Stimulated activated CD8-positive, alpha-beta memory T cell treated with anti-CD3 and anti-CD28 coated beads, Interleukin-12 subunit alpha, Interleukin-12 subunit beta, amount 100 ng/mL, for 1 hour (primary cell): ENCODE data around the gene LARGE1.

Experiments used
- DNase-seq: peaks from one replicate; pipeline ENCODE4 v3.0.0-alpha.2; 2020; ENCODE audit warnings: low read depth

The LARGE1 gene

DNA sequence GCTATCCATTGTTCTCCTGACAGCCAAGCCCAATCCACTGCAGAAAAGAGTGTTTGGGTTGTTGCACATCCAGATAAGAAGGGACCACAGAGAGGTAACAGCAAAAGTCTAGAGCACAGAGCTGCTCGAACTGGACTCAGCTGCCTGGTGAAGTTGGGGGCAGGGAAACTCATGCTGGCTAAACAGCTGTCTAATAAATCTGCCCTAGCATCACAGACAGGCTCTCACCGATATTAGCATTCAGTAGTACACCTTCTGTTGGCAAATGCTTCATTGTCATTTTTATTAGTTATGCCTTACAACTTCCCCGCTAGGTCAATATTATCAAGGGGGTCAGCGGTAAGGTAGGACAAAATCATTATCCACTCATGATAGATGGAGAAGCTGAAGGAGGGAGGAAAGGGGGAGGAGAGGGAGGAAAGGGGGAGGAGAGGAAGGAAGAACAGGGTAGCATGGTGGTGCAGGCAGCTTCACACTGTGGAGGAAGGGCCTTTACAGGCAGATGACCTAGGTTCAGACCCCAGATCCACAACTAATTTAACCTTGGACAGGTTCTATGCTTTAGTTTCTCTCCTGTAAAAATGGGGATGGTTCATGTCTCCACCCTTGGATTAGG is 102.7 kb downstream of the LARGE1 start:
- no peak for DNase-seq

DNA sequence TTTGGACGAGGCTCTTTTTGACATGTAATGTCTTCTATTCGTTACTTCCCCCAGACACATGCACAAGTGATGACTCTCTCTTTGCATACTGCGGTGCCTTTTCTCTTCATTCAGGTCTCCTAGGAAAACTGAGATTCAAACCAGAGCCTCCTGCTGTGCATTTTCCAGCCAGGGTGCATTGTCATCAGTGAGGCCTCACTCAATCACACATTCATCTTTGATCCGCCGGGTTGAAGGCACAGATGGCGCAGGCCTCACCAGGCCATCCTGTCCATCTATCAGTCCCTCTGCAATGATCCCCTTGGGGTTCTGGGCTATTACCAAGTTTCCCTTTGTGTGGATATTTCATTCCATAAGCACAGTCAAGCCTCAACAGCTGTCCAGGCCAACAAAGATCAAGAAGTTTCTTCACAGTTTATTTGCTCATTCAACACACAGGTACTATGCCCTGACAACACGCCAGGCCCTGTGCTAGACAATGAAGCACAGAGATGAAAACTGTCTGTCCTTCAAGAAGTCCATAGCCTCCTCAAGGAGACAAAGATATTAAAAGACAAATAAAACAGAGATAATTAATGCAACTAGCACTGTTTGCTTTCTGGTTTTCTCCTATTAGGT is 107.8 kb downstream of the LARGE1 start:
- no peak for DNase-seq

DNA sequence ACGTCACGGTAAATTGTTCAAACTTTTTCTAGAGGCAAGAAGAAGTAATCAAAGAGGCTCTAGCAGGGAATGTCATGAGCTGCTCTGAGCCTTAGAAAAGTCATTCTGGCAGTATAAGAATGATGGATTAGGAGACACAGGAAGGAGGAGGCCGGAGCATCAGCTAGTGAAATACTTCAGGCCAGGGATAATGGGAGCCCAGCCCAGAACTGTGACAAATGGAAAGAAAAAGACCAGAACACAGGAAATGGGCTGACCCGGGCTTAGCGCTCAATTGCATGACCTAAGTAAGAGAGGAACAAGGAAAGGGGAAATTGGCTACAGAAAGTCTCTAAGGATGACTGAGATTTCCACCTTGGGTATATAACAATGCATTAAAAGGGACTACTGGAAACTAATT is 108.6 kb downstream of the LARGE1 start:
- no peak for DNase-seq

DNA sequence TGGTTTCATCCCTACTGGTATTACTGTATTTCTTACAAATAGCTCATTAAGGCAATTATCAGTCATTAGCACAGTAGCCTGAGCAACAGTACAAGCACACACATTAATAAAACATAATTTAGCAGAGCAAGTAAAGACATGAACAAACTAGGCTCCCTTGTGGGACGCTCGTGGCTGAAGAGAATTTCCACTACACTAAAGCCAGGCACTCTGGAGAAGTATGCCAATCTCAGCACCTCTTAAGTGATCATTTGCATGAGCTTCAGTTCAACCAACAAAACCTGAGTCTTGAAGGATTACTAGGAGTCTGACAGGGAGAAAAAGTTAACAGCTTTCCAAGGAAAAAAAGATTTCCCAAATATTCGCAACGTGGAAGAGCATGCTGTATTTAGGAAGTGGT is 109.1 kb downstream of the LARGE1 start:
- no peak for DNase-seq

DNA sequence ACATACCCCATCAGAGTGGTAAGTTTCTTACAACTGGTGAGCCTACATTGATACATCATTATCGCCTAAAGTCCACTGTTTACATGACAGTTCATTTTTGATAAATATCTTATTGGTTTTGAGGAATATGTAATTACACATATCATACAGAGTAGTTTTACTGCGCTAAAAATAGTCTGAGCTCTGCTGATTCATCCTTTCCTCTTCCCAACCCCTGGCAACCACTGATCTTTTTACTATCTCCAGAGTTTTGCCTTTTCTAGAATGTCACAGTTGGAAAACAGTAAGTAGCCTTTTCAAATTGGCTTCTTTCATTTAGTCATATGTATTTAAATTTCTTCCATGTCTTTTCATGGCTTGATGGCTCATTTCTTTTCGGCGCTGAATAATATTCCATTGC is 112.8 kb downstream of the LARGE1 start:
- no peak for DNase-seq

DNA sequence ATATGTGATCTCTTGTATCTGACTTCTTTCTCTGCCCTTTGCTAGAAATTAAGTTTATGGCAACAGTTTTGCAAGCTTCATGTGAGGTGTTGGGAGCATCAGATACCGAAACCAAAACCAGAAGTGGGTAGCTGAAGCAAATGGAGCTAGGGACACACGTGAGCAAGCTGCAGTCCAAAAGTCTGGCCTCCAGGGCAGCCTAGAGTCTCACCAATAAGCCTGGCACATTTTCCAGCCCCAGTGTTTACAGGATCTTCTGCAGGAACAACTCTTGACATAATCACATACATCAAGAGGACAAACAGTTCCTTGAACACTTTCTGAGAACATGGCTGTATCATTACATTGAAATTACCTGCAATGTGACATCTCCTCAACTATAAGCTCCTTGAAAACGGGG is 114.1 kb downstream of the LARGE1 start:
- no peak for DNase-seq

DNA sequence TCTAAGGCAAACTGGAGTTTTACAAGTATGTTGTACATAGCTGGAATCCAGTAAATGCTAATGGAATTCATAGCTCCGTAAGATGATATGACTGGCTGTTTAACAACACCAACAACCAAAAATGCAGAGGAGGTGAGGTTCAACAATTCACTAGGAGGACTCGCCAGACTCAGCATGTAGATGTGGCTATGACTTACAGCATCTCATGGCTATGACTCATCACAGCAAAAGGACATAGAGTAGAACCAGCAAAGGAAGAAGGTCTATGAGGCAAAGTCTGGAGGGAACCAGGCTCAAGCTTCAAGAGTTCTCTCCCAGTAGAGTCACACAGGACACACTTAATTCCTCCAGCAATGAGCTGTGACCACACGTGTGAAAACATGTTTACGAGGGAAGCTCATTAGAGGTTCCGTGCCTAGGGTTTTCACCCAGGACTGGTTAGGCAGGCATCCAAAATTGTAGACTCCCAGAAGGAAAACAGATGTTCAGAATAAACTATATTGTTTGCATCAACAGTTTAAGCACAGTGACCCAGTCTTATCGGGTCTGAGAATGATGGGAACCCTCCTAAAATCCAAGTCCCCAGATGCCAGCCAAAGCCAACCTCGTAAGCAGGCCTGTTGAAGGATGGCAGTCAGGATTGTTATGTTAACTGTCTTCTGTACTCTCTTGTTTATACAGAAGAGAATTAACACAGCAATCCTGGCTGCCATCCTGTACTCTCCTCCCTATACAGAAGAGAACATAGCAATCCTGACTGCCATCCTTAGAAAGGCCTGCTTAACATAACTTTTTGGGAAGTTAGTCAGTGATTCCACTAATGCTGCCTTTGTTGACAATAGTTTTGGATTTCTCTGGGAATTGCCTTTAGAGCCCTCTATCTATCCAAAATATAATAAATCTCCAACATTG is 116.6 kb downstream of the LARGE1 start:
- DNase-seq, result no peak

DNA sequence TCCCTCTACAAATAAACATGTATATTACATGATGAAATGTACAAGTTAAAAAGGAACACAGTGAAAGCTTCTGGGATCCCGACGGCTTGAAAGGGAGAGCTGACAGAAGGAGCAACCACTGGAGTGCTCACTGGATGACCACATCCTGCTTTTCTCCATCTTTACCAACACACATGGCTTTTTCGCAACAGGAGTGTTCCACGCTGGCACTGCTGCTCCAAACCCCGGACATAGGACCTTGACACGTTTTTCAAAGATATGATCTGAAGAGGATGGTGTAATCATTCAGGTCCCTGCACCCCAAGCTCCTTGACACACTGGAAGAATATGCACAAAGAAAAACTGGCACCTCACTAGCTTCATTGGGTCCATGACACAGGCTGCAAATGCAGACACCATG is 121.9 kb downstream of the LARGE1 start:
- DNase-seq, result no peak

DNA sequence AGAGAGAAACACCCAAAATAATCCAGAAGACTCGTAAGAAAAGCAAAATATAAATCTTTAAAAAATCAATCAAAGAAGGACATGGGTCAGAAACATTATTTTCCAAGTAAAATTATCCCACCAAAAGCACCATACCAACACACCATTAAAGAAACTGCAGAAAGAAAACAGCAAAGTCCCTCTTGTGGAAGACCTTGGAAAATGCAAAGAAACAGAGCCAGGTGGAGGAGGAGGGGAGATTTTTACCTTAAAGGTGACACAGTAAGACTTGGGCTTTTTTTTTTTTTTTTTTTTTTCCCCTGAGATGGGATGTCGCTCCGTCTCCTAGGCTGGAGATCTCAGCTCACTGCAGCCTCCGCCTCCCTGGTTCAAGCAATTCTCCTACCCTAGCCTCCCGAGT is 123.8 kb downstream of the LARGE1 start:
- no peak for DNase-seq

DNA sequence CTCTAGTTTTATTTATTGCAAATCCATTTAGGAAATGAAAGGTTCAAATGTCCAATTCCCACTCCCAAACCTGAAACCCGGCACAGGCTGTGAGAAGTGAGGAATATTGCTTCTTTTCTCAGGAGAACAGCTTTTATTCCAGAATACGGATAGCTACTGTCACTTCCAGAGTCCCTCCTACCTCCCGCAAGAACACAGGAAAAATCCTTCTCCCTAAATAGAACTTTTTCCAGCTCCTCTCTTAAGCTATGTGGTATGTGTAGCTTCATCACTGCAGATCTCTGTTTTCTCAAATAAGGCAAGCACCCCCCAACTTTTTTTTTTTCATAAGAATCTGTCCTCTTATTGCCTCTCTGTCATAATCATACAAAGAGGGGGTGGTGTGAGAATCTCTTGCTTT is 126.8 kb downstream of the LARGE1 start:
- no peak for DNase-seq

DNA sequence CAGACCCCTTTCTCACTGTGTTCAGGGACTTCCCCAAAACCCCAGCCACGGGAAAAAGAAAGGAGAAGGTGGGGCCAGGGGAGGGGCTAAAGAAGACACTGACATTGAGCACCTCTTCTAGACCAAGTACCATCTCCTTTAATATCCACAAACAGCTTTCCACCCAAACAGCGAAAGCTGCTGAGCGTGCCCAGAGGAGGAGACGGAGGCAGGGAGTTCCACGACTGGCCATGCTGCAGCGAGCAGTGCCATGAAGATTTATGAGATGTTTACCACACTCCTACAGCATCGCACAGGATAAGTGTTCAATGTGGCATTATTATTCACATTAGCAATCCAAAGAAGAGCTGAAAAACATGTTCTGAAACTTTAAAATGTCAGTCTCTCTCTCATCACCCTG is 127.4 kb downstream of the LARGE1 start:
- DNase-seq, result no peak

DNA sequence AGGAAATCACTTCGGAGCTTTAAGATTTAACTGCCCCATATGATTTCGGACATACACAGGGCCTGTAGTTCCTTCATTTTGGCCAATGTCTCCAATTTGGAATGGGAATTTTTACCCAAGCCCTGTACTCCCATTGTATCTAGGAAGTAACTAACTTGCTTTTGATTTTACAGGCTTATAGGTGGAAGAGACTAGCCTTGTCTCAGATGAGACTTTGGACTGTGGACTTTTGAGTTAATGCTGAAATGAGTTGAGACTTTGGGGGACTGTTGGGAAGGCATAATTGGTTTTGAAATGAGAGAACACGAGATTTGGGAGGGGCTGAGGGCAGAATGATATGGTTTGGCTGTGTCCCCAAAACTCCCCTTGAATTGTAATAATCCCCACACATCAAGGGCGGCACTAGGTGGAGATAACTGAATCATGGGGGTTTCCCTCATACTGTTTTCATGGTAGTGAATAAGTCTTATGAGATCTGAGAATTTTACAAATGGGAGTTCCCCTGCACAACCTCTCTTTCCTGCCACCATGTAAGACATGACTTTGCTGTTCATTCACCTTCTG is 130.5 kb downstream of the LARGE1 start:
- no peak for DNase-seq

DNA sequence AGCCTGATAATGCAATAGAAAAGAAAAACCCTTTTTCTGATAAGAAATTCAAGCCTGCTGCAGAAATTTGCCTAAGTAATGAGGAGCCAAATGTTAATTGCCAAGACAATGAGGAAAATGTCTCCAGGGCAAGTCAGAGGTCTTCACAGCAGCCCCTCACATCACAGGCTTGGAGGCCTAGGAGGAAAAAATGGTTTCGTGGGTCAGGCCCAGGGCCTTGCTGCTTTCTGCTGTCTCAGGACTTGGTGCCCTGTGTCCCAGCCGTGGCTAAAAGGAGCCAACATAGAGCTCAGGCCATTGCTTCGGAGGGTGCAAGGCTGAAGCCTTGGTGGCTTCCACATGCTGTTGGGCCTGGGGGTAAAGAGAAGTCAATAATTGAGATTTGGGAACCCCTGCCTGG is 131.3 kb downstream of the LARGE1 start:
- DNase-seq, result no peak

DNA sequence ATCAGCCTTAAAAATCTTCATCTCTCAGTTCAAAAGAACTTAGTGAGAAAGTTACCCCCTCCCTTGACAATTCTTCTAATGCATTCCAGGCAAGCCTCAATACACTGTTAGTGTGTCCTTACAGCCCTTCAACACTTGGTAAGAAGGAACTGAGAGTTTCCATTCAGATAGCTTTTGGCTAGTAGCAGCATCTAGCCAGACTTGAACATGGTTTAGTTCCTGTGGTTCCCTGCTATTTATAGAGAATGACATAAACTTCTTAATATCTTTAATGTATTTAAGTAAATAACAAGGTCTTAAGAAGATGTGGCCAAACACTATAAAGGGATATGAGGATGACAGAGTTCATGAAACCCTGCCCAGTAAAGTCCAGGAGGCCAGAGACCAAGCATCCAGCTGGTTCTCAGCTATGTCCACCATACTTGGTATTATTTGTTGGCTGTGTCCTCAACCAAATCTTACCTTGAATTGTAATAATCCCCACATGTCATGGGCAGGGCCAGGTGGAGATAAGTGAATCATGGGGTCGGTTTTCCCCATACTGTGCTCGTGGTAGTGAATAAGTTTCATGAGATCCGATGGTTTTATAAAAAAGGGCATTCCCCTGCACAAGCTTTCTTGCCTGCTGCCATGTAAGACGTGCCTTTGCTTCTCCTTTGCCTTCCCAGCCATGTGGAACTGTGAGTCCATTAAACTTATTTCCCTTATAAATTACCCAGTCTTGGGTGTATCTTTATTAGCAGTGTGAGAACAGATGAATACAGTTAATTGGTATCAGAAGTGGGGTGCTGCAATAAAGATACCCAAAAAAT is 132.4 kb downstream of the LARGE1 start:
- no peak for DNase-seq

DNA sequence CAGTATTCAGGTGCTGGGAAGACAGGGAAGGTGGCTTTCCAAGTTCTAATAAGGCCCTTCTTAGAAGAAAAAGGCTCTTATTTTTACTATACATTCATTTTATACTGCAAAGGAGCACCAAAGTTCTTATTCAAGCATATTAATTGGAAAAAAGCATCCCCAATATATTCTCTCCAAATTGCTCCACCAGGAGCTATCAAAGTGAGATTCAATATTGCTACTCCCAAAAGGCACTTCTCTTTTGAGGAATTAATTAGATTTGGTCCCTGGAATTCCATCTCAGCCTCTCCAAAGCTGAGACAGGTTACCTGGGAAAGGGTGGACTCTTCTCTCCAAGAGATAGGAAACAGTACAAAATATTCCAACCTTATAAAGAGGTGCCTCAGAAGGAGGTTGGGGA is 134.1 kb downstream of the LARGE1 start:
- no peak for DNase-seq

DNA sequence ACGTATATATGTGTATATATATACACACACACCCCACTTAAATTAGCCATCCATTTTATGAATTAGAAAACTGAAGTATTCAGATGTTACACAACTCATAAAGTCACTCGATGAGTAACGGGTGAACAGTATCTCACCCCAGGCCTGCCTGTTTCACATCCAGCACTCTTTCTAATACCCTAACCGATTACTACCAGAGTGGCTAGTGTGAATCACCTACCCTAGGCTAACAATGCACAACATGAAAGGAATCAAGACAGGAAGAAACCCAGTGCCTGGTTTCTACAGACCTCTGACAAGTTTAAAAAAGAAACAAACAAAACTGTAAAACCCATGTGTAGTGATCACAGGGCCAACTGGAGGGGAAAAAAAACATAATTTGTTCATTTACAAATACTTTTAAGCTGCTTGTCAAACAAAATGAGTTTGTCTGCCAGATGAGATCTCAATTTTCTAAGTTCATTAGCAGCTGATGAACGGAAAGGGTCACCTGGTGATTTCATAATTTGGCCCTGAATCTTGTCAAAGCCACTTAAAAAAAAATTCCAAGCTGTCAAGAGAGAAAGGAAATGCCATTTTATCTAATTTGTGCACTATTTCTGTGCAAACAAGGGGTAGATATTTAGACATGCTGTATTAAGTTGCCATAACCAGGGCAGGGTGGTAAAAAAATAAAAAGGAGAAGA is 134.8 kb downstream of the LARGE1 start:
- DNase-seq, result no peak

DNA sequence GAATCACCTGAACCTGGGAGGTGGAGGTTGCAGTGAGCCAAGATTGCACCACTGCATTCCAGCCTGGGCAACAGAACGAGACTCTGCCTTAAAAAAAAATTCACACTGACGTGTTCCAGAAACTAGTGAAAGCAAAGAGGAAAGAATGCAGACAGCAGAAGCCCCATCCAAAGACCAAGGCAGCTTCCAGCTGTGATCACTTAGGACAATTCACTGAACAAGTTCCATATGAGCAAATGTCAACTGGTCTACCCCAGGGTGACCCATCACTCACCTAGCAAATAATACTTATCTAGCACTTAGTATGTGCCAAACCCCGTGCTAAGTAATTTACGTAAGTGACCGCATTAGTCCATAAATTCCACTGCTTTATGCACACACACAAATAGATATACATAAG is 138.9 kb downstream of the LARGE1 start:
- no peak for DNase-seq

DNA sequence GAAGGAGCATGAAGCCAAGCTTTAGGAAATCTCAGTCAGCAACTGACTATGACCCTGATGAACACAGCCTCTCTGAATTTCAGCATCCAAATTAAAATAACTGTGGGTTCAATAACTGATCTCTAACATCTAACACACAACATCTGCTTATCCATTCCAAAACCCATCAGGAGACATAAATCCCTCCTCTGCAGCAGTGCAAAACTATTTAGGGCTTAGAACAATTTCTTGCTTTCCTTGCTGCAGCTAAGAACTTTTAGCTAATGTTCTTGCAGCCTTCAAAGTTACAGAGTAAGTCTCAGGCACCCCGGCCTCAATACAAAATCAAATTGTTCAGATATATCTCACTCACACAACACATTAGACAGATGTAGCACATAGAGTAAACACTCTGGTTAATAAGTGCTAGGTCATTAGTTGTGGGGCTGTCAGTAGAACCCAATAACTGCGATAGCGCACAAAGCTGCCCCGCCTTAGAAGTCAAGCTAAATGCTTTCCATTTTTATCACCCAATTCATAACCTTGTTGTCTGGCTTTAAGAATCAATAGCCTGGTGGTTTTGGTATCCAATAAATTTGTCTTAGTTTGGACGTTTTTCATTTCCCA is 139.6 kb downstream of the LARGE1 start:
- no peak for DNase-seq

DNA sequence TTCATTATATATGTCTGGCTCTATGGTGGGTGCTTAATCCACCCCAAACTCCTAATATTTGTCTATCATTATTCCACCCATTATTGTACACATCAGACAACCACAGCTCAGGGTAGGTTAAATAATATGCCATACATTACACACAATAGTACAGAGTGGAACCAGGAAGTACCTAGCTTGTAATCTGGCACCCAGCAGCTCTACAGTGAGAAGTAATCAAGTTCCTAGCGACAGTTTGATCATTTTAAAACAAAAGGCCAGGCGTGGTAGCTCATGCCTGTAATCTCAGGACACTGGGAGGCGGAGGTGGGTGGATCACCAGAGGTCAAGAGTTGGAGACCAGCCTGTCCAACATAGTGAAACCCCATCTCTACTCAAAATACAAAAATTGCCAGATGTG is 141.0 kb downstream of the LARGE1 start:
- no peak for DNase-seq

DNA sequence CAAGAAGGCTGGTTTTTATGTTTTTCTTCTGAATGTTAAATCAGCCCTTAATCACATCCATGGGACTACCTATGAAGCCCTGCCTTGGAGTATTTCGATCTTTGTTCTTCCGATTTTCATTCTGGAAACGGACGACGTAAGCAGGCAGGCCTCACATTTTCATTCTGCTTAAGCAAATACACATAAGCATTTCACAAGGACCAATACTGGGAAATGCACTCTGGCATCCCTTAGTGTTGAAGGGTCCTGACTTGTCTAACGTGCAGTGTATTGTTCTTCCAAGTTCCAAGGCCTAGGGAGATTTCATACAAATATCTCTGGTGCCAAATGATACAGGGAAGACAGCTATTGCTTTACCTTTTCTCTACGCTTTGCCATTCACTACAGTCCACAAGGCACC is 143.8 kb downstream of the LARGE1 start:
- DNase-seq, result no peak

DNA sequence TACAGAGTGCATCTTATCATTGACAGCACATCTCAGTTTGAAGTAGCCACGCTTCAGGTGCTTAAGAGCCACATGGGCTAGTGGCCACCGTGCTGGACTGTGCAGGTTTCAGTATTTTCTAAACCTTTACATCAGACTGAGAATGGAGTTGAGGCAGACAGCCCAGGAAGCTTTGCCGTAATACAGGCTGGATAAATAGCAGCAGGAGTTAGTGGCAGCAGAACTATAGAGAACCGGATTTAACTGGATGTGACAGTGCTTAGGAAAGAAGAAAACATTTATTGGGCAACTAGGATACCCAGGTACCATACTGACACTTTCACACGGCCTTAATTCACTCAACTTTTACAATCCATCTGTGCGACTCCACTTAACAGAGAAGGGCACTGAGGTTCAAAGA is 145.5 kb downstream of the LARGE1 start:
- DNase-seq, result no peak
